Activated naive CD8-positive, alpha-beta T cell treated with anti-CD3 and anti-CD28 coated beads, Interleukin-2, amount 10 ng/mL, durations not matched to agents 7 days and 5 days (primary cell): Measurements from ENCODE around the gene BACH1. TPM values are rescaled to one million over a fixed set of nuclear protein-coding genes. Genes with fewer than 3 reads are reported as not detected.

ENCODE experiments used
- ATAC-seq: fragments of 150-1000 bp; cut with Tn5 transposase; one replicate; pipeline ENCODE4 v1.10.0; 2021; ENCODE audit warnings: low read depth, moderate library complexity
- POLR2A ChIA-PET: fragments of 350-600 bp; sonication (Branson Sonifier 250); formaldehyde crosslinking; loops from one replicate; lab custom pipeline; 2021; ENCODE audit warnings: antibody characterized with exemption; lab: Charles Lee
- DNase-seq: peaks from one replicate; pipeline ENCODE4 v3.0.0; 2021
- H3K27ac Mint-ChIP-seq: one replicate; pipeline ENCODE4 v1.8.0; 2022; ENCODE audit warnings: mild to moderate bottlenecking, mixed read lengths
- H3K27me3 Mint-ChIP-seq: one replicate; pipeline ENCODE4 v1.8.0; 2022; ENCODE audit warnings: mild to moderate bottlenecking, moderate library complexity, mixed read lengths
- H3K36me3 Mint-ChIP-seq: one replicate; pipeline ENCODE4 v1.8.0; 2021; ENCODE audit warnings: mild to moderate bottlenecking, mixed read lengths
- H3K4me1 Mint-ChIP-seq: one replicate; pipeline ENCODE4 v1.8.0; 2021; ENCODE audit warnings: mixed read lengths
- H3K4me3 Mint-ChIP-seq: one replicate; pipeline ENCODE4 v1.8.0; 2022; ENCODE audit warnings: mild to moderate bottlenecking, moderate library complexity, mixed read lengths
- H3K9me3 Mint-ChIP-seq: one replicate; pipeline ENCODE4 v1.8.0; 2021; ENCODE audit warnings: mixed read lengths
- total RNA-seq, 2 experiments: library from RNA; stranded (reverse); gene quantifications; one replicate each; pipeline ENCODE4 v1.2.3, GENCODE V29; 2021

The BACH1 gene
- total RNA-seq, 2 experiments from 2014 or later, result 33.2 to 35.0 TPM

GRCh38 chr21:29371464-29371863 lies 72.7 kb downstream of the BACH1 start:
- no peak for ATAC-seq
- POLR2A ChIA-PET, result no interaction called here

DNA sequence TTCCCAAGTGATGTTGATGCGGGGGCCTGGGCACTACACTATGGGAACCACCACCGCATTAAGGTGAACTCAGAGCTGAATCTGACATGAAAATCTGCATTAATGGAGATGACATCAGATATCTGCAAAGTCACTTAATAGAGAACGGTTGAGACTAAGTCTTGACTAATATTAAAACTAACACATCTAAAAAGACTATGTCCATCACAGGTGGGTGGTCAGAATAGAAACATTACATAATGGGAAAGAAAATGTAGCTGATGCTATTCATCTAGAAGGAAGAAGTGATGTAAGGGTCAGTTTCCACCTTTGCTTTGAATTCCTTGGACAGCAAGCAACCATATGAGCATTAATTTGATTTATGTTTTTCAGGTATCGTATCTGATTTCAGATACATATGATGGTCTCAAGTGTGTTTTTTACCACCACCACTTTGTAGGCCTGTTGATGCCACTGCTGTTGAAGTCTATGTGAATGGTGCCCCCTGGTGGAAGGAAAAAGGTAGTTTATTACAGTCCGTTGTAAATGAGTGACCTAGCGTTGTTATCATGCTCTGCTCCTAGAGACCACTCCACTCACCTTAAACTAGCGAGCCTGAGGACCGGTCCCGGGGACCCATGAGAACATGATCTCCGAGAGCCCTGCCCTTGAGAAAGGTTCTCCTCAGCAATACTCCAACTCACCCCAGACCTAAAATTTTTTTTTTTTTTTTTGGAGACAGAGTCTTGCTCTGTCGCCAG lies 73.5 kb downstream of the BACH1 start:
- DNase-seq (peak; percentile 32), ATAC-seq (peak; percentile 72)
- H3K9me3 Mint-ChIP-seq, result no peaks in the 10 kb centered on the region
- H3K4me1 Mint-ChIP-seq, result peaks cover 9% of the 10 kb centered on the region
- H3K4me3 Mint-ChIP-seq, result no peak overlapping the region
- POLR2A ChIA-PET, result no interaction called here
- H3K27ac Mint-ChIP-seq, result no peak overlapping the region
- no peaks in the 10 kb centered on the region for H3K27me3 Mint-ChIP-seq
- no peaks in the 10 kb centered on the region for H3K36me3 Mint-ChIP-seq

More at GRCh38 chr21:29371464-29371863, 72.7 kb downstream of the BACH1 start:
- DNase-seq, result no peak
- Mint-ChIP-seq H3K9me3 (no peaks in the 10 kb centered on the region), H3K4me1 (peaks cover 2% of the 10 kb centered on the region), H3K27me3 (no peaks in the 10 kb centered on the region), H3K36me3 (no peaks in the 10 kb centered on the region), H3K27ac (no peak overlapping the region), H3K4me3 (no peak overlapping the region)

DNA sequence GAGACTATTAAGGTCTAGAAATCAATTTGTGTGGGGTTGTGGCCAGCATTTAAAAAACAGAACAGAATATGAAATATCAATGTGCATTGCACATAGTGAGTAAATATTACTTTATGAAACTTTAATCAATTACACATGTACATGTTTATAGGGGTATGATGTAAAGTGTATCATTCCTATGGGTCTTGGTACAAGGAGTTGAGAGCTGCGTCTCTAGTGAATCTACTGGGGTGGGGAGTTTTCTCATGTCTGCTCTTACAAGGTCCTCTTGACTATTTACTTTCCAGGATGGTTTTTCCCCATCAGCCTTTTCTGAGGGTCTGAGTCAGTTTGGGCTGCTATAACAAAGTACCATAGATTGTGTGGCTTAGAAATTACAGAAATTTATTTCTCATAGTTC lies 75.8 kb downstream of the BACH1 start:
- no peaks in the 10 kb centered on the region for H3K9me3 Mint-ChIP-seq
- peaks cover 10% of the 10 kb centered on the region for H3K4me1 Mint-ChIP-seq
- no peaks in the 10 kb centered on the region for H3K36me3 Mint-ChIP-seq
- DNase-seq (no peak), ATAC-seq (no peak)
- POLR2A ChIA-PET, result no interaction called here
- H3K4me3 Mint-ChIP-seq, result no peak overlapping the region
- H3K27me3 Mint-ChIP-seq, result no peaks in the 10 kb centered on the region
- no peak overlapping the region for H3K27ac Mint-ChIP-seq

DNA sequence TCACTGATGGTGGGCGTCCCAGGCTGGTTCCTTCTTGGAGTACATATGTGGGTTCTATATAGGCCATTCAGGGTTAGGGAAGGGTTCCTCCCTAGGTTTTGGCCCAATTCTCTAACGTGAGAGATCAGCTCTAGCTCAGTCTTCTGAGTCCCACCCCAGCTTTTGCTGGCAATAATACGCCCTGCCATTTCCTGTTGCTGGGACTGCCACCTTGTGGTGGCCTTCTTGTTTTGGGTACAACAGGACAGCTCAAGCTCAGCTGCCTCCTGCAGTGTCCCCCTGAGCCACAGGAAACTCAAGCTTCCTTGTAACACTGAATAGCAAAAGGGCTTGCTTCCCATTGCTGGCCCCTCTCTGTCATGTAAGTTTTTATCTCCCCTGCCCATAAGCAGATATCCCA lies 77.8 kb downstream of the BACH1 start:
- Mint-ChIP-seq H3K27ac (peak overlapping the region; percentile 31), H3K27me3 (no peaks in the 10 kb centered on the region), H3K4me1 (peaks cover 10% of the 10 kb centered on the region), H3K9me3 (no peaks in the 10 kb centered on the region), H3K36me3 (no peaks in the 10 kb centered on the region), H3K4me3 (no peak overlapping the region)
- DNase-seq, result peak; percentile 48
- ATAC-seq, result peak; percentile 86
- POLR2A ChIA-PET, result interaction anchor here (0.8 kb wide), 1 partner anchor 73 kb away, joined by 3 read pairs; no protein-coding TSS in a partner anchor

DNA sequence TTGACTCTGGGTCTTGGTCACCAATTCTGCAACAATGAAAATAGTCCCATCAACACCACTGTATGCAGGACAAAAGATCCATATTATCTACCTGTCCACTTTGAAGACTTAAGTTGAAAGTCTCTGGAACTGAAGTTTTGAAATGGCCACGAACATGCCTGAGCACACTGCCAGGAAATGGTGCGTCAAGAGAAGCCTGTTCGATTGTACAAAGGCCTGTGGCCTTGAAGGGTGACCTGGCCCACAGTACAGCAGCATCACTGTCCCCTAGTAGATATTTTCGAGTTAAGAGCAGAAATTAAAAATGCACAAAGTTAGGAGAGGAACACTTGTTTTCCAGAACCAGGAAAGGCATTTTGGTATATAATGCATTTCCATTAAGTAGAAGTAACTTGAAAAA lies 78.5 kb downstream of the BACH1 start:
- Mint-ChIP-seq H3K27ac (no peak overlapping the region), H3K27me3 (no peaks in the 10 kb centered on the region), H3K4me1 (peaks cover 10% of the 10 kb centered on the region), H3K9me3 (no peaks in the 10 kb centered on the region), H3K4me3 (no peak overlapping the region), H3K36me3 (peaks cover 1% of the 10 kb centered on the region)
- POLR2A ChIA-PET, result no interaction called here
- ATAC-seq (no peak), DNase-seq (no peak)

- no peaks in the 10 kb centered on the region for H3K27me3 Mint-ChIP-seq
- peaks cover 10% of the 10 kb centered on the region for H3K4me1 Mint-ChIP-seq
- POLR2A ChIA-PET, result no interaction called here
- H3K36me3 Mint-ChIP-seq, result peaks cover 5% of the 10 kb centered on the region
- H3K27ac Mint-ChIP-seq, result no peak overlapping the region
- no peak overlapping the region for H3K4me3 Mint-ChIP-seq
- DNase-seq (no peak), ATAC-seq (no peak)
- no peaks in the 10 kb centered on the region for H3K9me3 Mint-ChIP-seq
Measured at GRCh38 chr21:29378832-29379231, 80.1 kb downstream of the BACH1 start.

GRCh38 chr21:29379517-29380054 lies 80.9 kb downstream of the BACH1 start:
- no peaks in the 10 kb centered on the region for H3K9me3 Mint-ChIP-seq
- DNase-seq, result no peak
- peaks cover 10% of the 10 kb centered on the region for H3K4me1 Mint-ChIP-seq
- POLR2A ChIA-PET, result no interaction called here
- peaks cover 5% of the 10 kb centered on the region for H3K36me3 Mint-ChIP-seq
- H3K4me3 Mint-ChIP-seq, result no peak overlapping the region
- no peak for ATAC-seq
- H3K27me3 Mint-ChIP-seq, result no peaks in the 10 kb centered on the region
- no peak overlapping the region for H3K27ac Mint-ChIP-seq

DNA sequence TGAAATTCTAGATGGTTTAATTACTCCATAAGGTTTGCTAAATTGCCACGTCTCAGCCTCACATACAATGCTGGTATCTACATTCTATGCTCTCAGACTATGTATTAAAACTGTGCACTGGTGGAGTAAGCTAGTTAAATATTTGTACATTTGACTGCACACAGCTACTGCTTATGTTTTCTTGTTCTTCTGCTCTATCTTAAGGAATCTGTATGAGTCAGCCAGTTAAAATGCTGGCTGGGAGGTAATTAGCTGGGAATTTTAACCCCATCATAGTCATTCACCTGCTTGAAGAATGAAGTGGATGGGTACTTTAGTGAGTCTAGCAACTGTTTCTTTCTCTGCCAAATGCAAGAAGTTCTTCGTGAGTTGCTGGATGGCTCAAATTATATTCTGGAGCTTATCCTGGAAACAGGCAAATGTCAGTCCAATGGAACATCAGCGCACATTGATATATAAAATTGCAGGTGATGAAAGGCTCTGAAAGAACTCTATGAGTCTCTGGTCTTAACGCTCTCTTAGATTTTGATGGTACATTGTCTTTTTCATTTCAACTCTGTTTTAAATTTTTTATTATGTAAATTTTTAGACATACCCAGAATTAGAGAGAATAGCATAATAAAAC lies 83.4 kb downstream of the BACH1 start:
- Mint-ChIP-seq H3K9me3 (no peaks in the 10 kb centered on the region), H3K27ac (no peak overlapping the region), H3K4me1 (peaks cover 2% of the 10 kb centered on the region), H3K36me3 (peaks cover 5% of the 10 kb centered on the region), H3K27me3 (no peaks in the 10 kb centered on the region), H3K4me3 (no peak overlapping the region)
- POLR2A ChIA-PET, result no interaction called here
- DNase-seq (no peak), ATAC-seq (no peak)

DNA sequence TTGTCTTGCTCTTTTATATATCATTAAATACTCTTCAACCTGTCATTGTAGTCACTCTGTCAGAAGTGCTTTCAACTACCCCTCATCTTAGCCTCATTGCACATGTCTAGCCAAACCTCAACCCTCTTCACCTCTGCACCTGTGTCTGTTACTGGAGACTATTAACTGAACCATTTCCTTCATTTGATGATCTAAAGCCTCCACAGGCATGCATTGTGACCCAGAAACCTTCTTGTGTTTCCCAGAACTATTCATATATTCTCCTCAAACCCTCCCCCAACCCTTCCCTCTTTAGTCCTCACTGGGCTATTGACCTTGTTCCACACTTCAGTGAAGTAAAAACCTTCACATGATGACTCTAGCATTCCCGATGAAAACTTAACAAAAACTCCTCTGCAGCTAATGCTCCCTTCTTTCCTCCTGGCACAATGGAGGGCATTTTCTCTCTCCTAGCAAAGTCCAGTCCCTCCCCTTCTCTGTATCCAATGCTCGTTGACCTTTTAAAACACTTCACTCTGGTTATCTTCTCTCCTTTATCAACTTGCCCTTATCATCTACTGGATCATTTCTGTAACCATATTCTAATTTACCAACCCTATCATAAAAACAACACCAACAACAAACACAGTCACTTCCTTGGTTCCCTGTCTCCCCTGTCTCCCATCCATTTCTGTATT lies 86.1 kb downstream of the BACH1 start:
- H3K4me3 Mint-ChIP-seq, result no peak overlapping the region
- DNase-seq (no peak), ATAC-seq (no peak)
- no peaks in the 10 kb centered on the region for H3K4me1 Mint-ChIP-seq
- POLR2A ChIA-PET, result no interaction called here
- no peak overlapping the region for H3K27ac Mint-ChIP-seq
- H3K9me3 Mint-ChIP-seq, result no peaks in the 10 kb centered on the region
- H3K27me3 Mint-ChIP-seq, result no peaks in the 10 kb centered on the region
- peaks cover 5% of the 10 kb centered on the region for H3K36me3 Mint-ChIP-seq

DNA sequence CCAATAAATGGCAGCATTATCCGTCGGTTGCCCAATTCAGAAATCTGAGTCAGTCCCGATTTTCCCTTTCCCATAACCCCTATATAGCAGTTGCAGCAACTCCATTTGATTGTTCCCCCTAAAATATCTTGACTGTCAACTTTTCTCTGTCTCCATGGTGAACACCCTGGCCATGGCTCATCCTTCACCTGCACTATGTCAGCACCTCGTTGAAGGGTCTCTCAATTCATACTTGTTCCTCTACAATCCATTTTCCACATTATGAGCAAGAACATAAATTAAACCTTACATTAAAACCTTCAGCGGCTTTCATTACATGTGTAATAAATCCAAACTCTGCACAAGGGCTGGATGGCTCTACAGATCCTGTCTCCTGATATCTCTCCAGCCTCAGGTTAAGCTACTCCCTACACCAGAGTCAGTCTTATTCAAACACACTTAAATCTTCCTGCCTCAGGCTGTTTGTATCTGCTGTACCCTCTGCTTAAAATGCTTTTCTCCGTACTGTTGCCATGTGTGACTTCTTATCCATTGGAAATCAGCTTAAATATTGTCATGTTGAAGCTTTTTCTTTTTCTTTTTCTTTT lies 87.3 kb downstream of the BACH1 start:
- no peaks in the 10 kb centered on the region for H3K9me3 Mint-ChIP-seq
- H3K36me3 Mint-ChIP-seq, result peaks cover 5% of the 10 kb centered on the region
- H3K4me3 Mint-ChIP-seq, result no peak overlapping the region
- H3K4me1 Mint-ChIP-seq, result no peaks in the 10 kb centered on the region
- ATAC-seq (no peak), DNase-seq (no peak)
- no peak overlapping the region for H3K27ac Mint-ChIP-seq
- no peaks in the 10 kb centered on the region for H3K27me3 Mint-ChIP-seq
- POLR2A ChIA-PET, result no interaction called here

DNA sequence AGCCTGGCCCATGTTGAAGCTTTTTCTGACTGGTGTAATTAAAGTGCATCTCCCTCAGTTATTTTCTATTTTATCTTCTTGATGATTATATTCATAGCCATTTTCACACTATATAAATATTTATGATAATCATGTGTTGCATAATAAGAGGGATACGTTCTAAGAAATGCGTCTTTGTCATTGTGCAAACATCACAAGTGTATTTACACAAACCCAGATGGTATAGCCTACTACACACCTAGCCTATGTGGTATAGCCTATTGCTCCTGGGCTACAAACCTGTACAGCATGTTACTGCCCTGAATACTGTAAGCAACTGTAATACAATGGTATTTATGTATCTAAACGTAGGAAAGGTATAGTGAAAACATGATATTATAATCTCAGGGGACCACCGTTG lies 88.1 kb downstream of the BACH1 start:
- POLR2A ChIA-PET, result no interaction called here
- no peak overlapping the region for H3K4me3 Mint-ChIP-seq
- H3K27me3 Mint-ChIP-seq, result no peaks in the 10 kb centered on the region
- H3K4me1 Mint-ChIP-seq, result no peaks in the 10 kb centered on the region
- H3K9me3 Mint-ChIP-seq, result no peaks in the 10 kb centered on the region
- peaks cover 5% of the 10 kb centered on the region for H3K36me3 Mint-ChIP-seq
- no peak overlapping the region for H3K27ac Mint-ChIP-seq
- DNase-seq (no peak), ATAC-seq (no peak)

DNA sequence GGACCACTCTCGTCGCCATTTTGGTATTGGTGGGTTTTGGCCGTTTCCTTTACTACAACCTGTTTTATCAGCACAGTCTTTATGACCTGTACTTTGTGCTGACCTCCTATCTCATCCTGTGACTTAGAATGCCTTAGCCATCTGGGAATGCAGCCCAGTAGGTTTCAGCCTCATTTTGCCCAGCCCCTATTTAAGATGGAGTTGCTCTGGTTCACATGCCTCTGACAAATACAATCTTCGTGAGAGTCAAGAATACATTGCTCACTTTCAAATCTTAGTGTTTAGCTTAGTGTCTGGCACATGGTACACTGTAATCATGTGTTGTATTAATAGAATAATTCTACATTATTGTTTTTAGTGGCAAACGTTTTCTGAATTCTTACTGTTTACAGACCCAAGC lies 88.9 kb downstream of the BACH1 start:
- Mint-ChIP-seq H3K9me3 (no peaks in the 10 kb centered on the region), H3K4me1 (no peaks in the 10 kb centered on the region), H3K36me3 (peaks cover 3% of the 10 kb centered on the region)

GRCh38 chr21:29389136-29389535 lies 90.4 kb downstream of the BACH1 start:
- ATAC-seq, result no peak
- no peaks in the 10 kb centered on the region for H3K27me3 Mint-ChIP-seq
- no peaks in the 10 kb centered on the region for H3K4me1 Mint-ChIP-seq
- no peaks in the 10 kb centered on the region for H3K36me3 Mint-ChIP-seq
- POLR2A ChIA-PET, result no interaction called here
- H3K27ac Mint-ChIP-seq, result no peak overlapping the region
- no peak for DNase-seq
- H3K4me3 Mint-ChIP-seq, result no peak overlapping the region
- no peaks in the 10 kb centered on the region for H3K9me3 Mint-ChIP-seq

More for the DNA sequence above, 88.9 kb downstream of the BACH1 start:
- POLR2A ChIA-PET, result no interaction called here
- DNase-seq (no peak), ATAC-seq (no peak)
- Mint-ChIP-seq H3K27ac (no peak overlapping the region), H3K27me3 (no peaks in the 10 kb centered on the region), H3K4me3 (no peak overlapping the region)
